CD14-positive monocyte (primary cell): Measurements from ENCODE around the gene CXCL17. TPM values are rescaled to one million over a fixed set of nuclear protein-coding genes. Genes with fewer than 3 reads are reported as not detected.
"Not testable (repeated sequence)": the region's sequence is repeated elsewhere in the genome, so short reads cannot be mapped to it uniquely, and the experiment has no call there.

Source experiments
- DNase-seq, 3 donors: peaks; one replicate each; pipeline ENCODE4 v3.0.0-alpha.2; 2011 to 2022
- H2AFZ ChIP-seq: 2 replicates; pipeline ENCODE4 v1.6.0; 2012; ENCODE audit warnings: mild to moderate bottlenecking, low read depth, low read length, inconsistent platforms; ENCODE audit not compliant: insufficient read depth, poor library complexity, severe bottlenecking
- H3K27ac ChIP-seq, 2 donors: 1 replicate in 1 of 2; 2 replicates in 1 of 2; pipeline ENCODE4 v1.5.1; 2012 to 2013; ENCODE audit warnings: low read length in 2 of 2, control low read depth in 1 of 2, inconsistent platforms in 1 of 2, low read depth in 1 of 2, mild to moderate bottlenecking in 1 of 2
- H3K27me3 ChIP-seq, 2 donors: one replicate each; pipeline versions ENCODE4 v1.6.0 to v1.6.1; 2011 to 2013; ENCODE audit warnings: low read length in 2 of 2; ENCODE audit not compliant: control insufficient read depth in 2 of 2, insufficient read depth in 2 of 2
- H3K36me3 ChIP-seq, 2 donors: replicated peaks in 1 of 2; 1 replicate in 1 of 2; 2 replicates in 1 of 2; pipeline versions ENCODE4 v1.5.1 to v1.6.1; 2012 to 2013; ENCODE audit warnings: low read length in 2 of 2, control low read depth in 1 of 2, inconsistent platforms in 1 of 2, mild to moderate bottlenecking in 1 of 2; ENCODE audit not compliant: insufficient read depth in 2 of 2, control insufficient read depth in 1 of 2
- H3K4me1 ChIP-seq, 2 donors: 1 replicate in 1 of 2; 2 replicates in 1 of 2; pipeline versions ENCODE4 v1.5.1 to v1.6.1; 2012 to 2013; ENCODE audit warnings: low read length in 2 of 2, control low read depth in 1 of 2, inconsistent platforms in 1 of 2, mild to moderate bottlenecking in 1 of 2, moderate library complexity in 1 of 2; ENCODE audit not compliant: insufficient read depth in 2 of 2, control insufficient read depth in 1 of 2
- H3K4me2 ChIP-seq: replicated peaks from 2 replicates; pipeline ENCODE3; 2012; ENCODE audit warnings: low read length, moderate library complexity, mild to moderate bottlenecking; ENCODE audit not compliant: poor library complexity, severe bottlenecking; ENCODE audit errors: extremely low read depth
- H3K4me3 ChIP-seq, 3 experiments: fragments of 200-600 bp in 1 of 3; sonication (generic) in 1 of 3; replicated peaks in 1 of 3; 1 replicate in 2 of 3; 2 replicates in 1 of 3; pipeline ENCODE4 v1.5.1; 2011 to 2013; ENCODE audit warnings: low read length in 3 of 3, mild to moderate bottlenecking in 3 of 3, control low read depth in 2 of 3, low read depth in 2 of 3, inconsistent platforms in 1 of 3, moderate library complexity in 1 of 3
- H3K79me2 ChIP-seq: 2 replicates; pipeline ENCODE4 v1.6.0; 2012; ENCODE audit warnings: mild to moderate bottlenecking, control low read depth, inconsistent platforms, low read length, moderate library complexity; ENCODE audit not compliant: insufficient read depth
- H3K9ac ChIP-seq: 2 replicates; pipeline ENCODE4 v1.6.0; 2017; ENCODE audit warnings: low read length, mild to moderate bottlenecking; ENCODE audit not compliant: insufficient read depth, poor library complexity, severe bottlenecking
- H3K9me3 ChIP-seq, 2 donors: replicated peaks in 1 of 2; 1 replicate in 1 of 2; 2 replicates in 1 of 2; pipeline versions ENCODE4 v1.5.1 to v1.6.1; 2012 to 2013; ENCODE audit warnings: low read length in 2 of 2, control low read depth in 1 of 2; ENCODE audit not compliant: control insufficient read depth in 1 of 2, insufficient read depth in 1 of 2
- H4K20me1 ChIP-seq: 2 replicates; pipeline ENCODE4 v1.6.0; 2012; ENCODE audit warnings: mild to moderate bottlenecking, low read length, control low read depth, moderate library complexity; ENCODE audit not compliant: insufficient read depth
- H3K27ac Mint-ChIP-seq, 7 donors: one replicate each; pipeline ENCODE4 v1.8.0; 2020; ENCODE audit warnings: mild to moderate bottlenecking in 7 of 7, mixed read lengths in 7 of 7, moderate library complexity in 6 of 7, inconsistent platforms in 2 of 7
- H3K27me3 Mint-ChIP-seq, 3 donors: one replicate each; pipeline ENCODE4 v1.8.0; 2021 to 2022; ENCODE audit warnings: low read depth in 3 of 3, mild to moderate bottlenecking in 3 of 3, mixed read lengths in 3 of 3, moderate library complexity in 3 of 3, inconsistent platforms in 1 of 3
- H3K36me3 Mint-ChIP-seq, 2 donors: one replicate each; pipeline ENCODE4 v1.8.0; 2020; ENCODE audit warnings: mixed read lengths in 2 of 2, inconsistent platforms in 1 of 2, mild to moderate bottlenecking in 1 of 2
- H3K4me1 Mint-ChIP-seq: one replicate; pipeline ENCODE4 v1.8.0; 2020; ENCODE audit warnings: mild to moderate bottlenecking, mixed read lengths
- H3K4me3 Mint-ChIP-seq, 2 donors: one replicate each; pipeline ENCODE4 v1.8.0; 2020; ENCODE audit warnings: mild to moderate bottlenecking in 2 of 2, mixed read lengths in 2 of 2, moderate library complexity in 1 of 2
- H3K9me3 Mint-ChIP-seq, 7 donors: one replicate each; pipeline ENCODE4 v1.8.0; 2020 to 2022; ENCODE audit warnings: mixed read lengths in 7 of 7, mild to moderate bottlenecking in 6 of 7, moderate library complexity in 6 of 7, inconsistent platforms in 2 of 7
- WGBS: methylation state at CpG from one replicate; pipeline ENCODE4 v1.1.5; 2013; ENCODE audit warnings: missing lambda C conversion rate; ENCODE audit not compliant: insufficient coverage; 5-methylcytosine and 5-hydroxymethylcytosine counted together
- intact Hi-C, 2 donors: fragments of 100-400 bp; cut with micrococcal nuclease; formaldehyde crosslinking; loops; one replicate each; pipeline versions ENCODE4 v1.15.0 to v1.15.1; 2023
- polyA plus RNA-seq, 3 donors: library from polyadenylated mRNA; depleted of rRNA in 1 of 3; unstranded in 2 of 3; stranded (reverse) in 1 of 3; fragments of 300-500 nt in 2 of 3; fragments of >200 nt in 1 of 3; fragmentation: Illumina TruSeq in 2 of 3; gene quantifications; 1 replicate in 2 of 3; 2 replicates in 1 of 3; pipeline ENCODE4 v1.2.3, GENCODE V29; 2012 to 2021
- TF ChIP-seq, protein P1 (sequence below): fragments of 200-600 bp; IDR thresholded peaks from one replicate; pipeline ENCODE4 v1.8.0; 2022; ENCODE audit warnings: antibody characterized with exemption, mild to moderate bottlenecking

The CXCL17 gene
- polyA plus RNA-seq, 3 donors: not detected

DNA sequence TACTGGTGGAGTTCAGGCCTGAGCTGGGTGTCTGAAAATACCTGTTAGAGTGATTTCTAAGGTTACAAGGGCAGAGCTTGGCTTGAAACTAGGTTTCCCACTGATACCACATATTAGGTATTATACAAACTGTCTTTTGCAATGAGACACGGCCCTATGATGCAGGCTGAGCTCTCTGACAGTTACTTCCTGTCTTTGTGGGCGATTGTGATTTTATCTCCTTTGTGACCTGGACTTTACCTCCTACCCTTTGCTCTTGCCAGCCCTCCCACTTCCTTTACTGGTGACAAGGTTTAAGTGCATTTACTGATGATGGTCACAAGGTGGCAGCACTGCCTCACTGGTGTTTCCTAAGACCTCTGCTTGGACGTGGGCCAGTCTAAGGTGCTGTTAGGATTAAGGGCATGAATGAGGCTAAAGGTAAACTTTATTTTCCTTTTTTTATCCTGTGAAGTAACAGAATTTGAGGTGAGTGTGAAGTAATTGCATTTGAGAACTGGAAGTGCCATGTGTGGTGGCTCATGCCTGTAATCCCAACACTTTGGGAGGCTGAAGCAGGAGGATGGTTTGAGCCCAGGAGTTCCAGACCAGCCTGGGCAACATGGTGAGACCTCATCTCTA is 7.7 kb upstream of the CXCL17 start:
- Histone ChIP-seq H3K79me2 (no peaks in the 10 kb centered on the region), H3K4me3 (no peak overlapping the region), H2AFZ (no peak overlapping the region), H3K4me1 (peaks cover 14 to 26% of the 10 kb centered on the region in 2 donors), H3K9ac (no peak overlapping the region), H3K36me3 (no peaks in the 10 kb centered on the region), H4K20me1 (no peaks in the 10 kb centered on the region), H3K27me3 (no peaks in the 10 kb centered on the region), H3K27ac (no peak overlapping the region), H3K4me2 (no peak overlapping the region), H3K9me3 (no peaks in the 10 kb centered on the region)
- intact Hi-C loops: loop anchor here (1.0 to 5.0 kb wide), 4 partner anchors 78 to 144 kb away; partner anchors contain the start of genes CEACAM8 (in 2 of the 2) and CEACAM1 (in 1 of the 2)
- peak; percentile 69 to 83 (median 83) for DNase-seq
- TF ChIP-seq, protein P1, sequence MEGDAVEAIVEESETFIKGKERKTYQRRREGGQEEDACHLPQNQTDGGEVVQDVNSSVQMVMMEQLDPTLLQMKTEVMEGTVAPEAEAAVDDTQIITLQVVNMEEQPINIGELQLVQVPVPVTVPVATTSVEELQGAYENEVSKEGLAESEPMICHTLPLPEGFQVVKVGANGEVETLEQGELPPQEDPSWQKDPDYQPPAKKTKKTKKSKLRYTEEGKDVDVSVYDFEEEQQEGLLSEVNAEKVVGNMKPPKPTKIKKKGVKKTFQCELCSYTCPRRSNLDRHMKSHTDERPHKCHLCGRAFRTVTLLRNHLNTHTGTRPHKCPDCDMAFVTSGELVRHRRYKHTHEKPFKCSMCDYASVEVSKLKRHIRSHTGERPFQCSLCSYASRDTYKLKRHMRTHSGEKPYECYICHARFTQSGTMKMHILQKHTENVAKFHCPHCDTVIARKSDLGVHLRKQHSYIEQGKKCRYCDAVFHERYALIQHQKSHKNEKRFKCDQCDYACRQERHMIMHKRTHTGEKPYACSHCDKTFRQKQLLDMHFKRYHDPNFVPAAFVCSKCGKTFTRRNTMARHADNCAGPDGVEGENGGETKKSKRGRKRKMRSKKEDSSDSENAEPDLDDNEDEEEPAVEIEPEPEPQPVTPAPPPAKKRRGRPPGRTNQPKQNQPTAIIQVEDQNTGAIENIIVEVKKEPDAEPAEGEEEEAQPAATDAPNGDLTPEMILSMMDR: peak; percentile 88
- 0% methylated on average over 1 of the region's 3 CpGs for WGBS
- peaks cover 1 to 19% (median 4%) of the 10 kb centered on the region in 3 donors for H3K27me3 Mint-ChIP-seq
- no peaks in the 10 kb centered on the region for H3K9me3 Mint-ChIP-seq
- H3K27ac Mint-ChIP-seq: no peak overlapping the region
- H3K36me3 Mint-ChIP-seq: no peaks in the 10 kb centered on the region
- H3K4me1 Mint-ChIP-seq: peaks cover 29% of the 10 kb centered on the region
- H3K4me3 Mint-ChIP-seq: no peak overlapping the region

DNA sequence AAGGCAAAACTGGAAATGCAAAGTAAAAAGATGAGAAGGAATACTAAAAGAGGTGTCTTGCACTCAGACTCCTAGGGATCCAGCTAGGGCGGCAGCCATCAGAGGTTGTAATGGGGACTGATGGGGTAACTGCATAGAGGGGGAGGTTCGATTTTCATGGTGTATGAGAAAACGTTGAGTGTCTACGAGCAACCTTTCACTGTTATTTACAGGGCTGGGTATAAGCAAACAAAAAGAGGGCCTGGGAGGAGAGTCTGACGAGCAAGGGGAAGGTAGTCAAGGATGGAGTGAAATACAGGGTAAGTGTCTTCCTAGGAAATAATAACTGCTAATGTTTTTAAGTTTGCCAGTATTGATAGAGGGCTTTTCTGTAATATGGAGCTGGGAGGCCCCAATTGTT is 5.6 kb upstream of the CXCL17 start:
- H3K79me2 ChIP-seq, H3K36me3 ChIP-seq, H3K4me3 Mint-ChIP-seq, H3K9ac ChIP-seq, H3K4me3 ChIP-seq, H2AFZ ChIP-seq, H3K27me3 ChIP-seq, H3K36me3 Mint-ChIP-seq, H4K20me1 ChIP-seq, intact Hi-C loops, H3K9me3 ChIP-seq, H3K4me2 ChIP-seq, DNase-seq, H3K9me3 Mint-ChIP-seq, H3K27ac ChIP-seq, H3K27ac Mint-ChIP-seq: not testable (repeated sequence)
- H3K4me1 Mint-ChIP-seq: peaks cover 18% of the 10 kb centered on the region
- H3K27me3 Mint-ChIP-seq: peaks cover 1 to 15% (median 4%) of the 10 kb centered on the region in 3 donors
- WGBS: 91% methylated on average over 5 of the region's 5 CpGs
- peaks cover 13 to 14% of the 10 kb centered on the region in 2 donors for H3K4me1 ChIP-seq
